Left ventricle myocardium superior (tissue), 1 donor: Measurements from ENCODE around the gene PCMTD2. TPM values are rescaled to one million over a fixed set of nuclear protein-coding genes. Genes with fewer than 3 reads are reported as not detected.
"Not testable (repeated sequence)": the region's sequence is repeated elsewhere in the genome, so short reads cannot be mapped to it uniquely, and the experiment has no call there.

Experiments
- ATAC-seq: fragments of 200-7000 bp; cut with Tn5 transposase; one replicate; pipeline ENCODE4 v1.9.1; 2020; ENCODE audit warnings: mild to moderate bottlenecking, moderate library complexity
- DNase-seq: peaks from one replicate; pipeline ENCODE4 v3.0.0-alpha.2; 2020
- intact Hi-C: fragments of 100-400 bp; cut with micrococcal nuclease; formaldehyde crosslinking; loops from one replicate; pipeline ENCODE4 v1.11.0; 2022
- total RNA-seq: library from RNA; stranded (reverse); fragmentation: NEBNext Ultra II Directional; extraction: Animal tissue kit (Norgen Biotek cat#: 25700); gene quantifications from one replicate; pipeline ENCODE4 v1.2.1, GENCODE V29; 2021
- donor health status: DM: no; HTN: yes; CAD: no; lungs with severe emphysema.

Gene PCMTD2
- total RNA-seq, 1 donor from 2014 or later = 87.2 TPM

GRCh38 chr20:64222851-64223525, 32.6 kb upstream of the PCMTD2 start:
- ATAC-seq (no peak), DNase-seq (no peak)
- intact Hi-C loops = no loop called here

GRCh38 chr20:64223526-64224067, 32.0 kb upstream of the PCMTD2 start:
- intact Hi-C loops = no loop called here
- DNase-seq = peak; percentile 70
- peak; percentile 85 for ATAC-seq

- ATAC-seq (peak; percentile 76), DNase-seq (peak; percentile 51)
- intact Hi-C loops = no loop called here
Observed at GRCh38 chr20:64224351-64225170, 31.0 kb upstream of the PCMTD2 start.

- ATAC-seq = no peak
- intact Hi-C loops = no loop called here
- no peak for DNase-seq
Observed at GRCh38 chr20:64225171-64225595, 30.4 kb upstream of the PCMTD2 start.

GRCh38 chr20:64225828-64226598, 29.5 kb upstream of the PCMTD2 start:
- DNase-seq (peak; percentile 14), ATAC-seq (no peak)
- intact Hi-C loops = no loop called here

- intact Hi-C loops = no loop called here
- ATAC-seq = no peak
- peak; percentile 11 for DNase-seq
Observed at GRCh38 chr20:64226686-64227580, 28.6 kb upstream of the PCMTD2 start.

- DNase-seq (no peak), ATAC-seq (no peak)
- intact Hi-C loops = no loop called here
Observed at GRCh38 chr20:64228086-64228653, 27.4 kb upstream of the PCMTD2 start.

GRCh38 chr20:64228751-64229506, 26.6 kb upstream of the PCMTD2 start:
- ATAC-seq (no peak), DNase-seq (peak; percentile 15)
- intact Hi-C loops = no loop called here

- intact Hi-C loops = no loop called here
- DNase-seq (peak; percentile 5), ATAC-seq (no peak)
Observed at GRCh38 chr20:64229507-64230061, 26.0 kb upstream of the PCMTD2 start.

- ATAC-seq (no peak), DNase-seq (peak; percentile 10)
- intact Hi-C loops = no loop called here
Observed at GRCh38 chr20:64230461-64231145, 24.9 kb upstream of the PCMTD2 start.

GRCh38 chr20:64231621-64232550, 23.7 kb upstream of the PCMTD2 start:
- intact Hi-C loops = no loop called here
- peak; percentile 21 for DNase-seq
- no peak for ATAC-seq

GRCh38 chr20:64232794-64233193, 22.8 kb upstream of the PCMTD2 start:
- DNase-seq (peak; percentile 58), ATAC-seq (peak; percentile 64)
- intact Hi-C loops = no loop called here

GRCh38 chr20:64233725-64234124, 21.8 kb upstream of the PCMTD2 start:
- DNase-seq (peak; percentile 87), ATAC-seq (peak; percentile 96)
- intact Hi-C loops = no loop called here

- peak; percentile 2 for ATAC-seq
- no peak for DNase-seq
- intact Hi-C loops = no loop called here
Observed at GRCh38 chr20:64234291-64234791, 21.2 kb upstream of the PCMTD2 start.

GRCh38 chr20:64234921-64235565, 20.5 kb upstream of the PCMTD2 start:
- ATAC-seq, intact Hi-C loops, DNase-seq: not testable (repeated sequence)
